Lower leg skin (tissue), 4 donors: Measurements from ENCODE around the gene SBK3. TPM values are rescaled to one million over a fixed set of nuclear protein-coding genes. Genes with fewer than 3 reads are reported as not detected.

Source experiments
- DNase-seq, 2 donors: peaks; one replicate each; pipeline ENCODE4 v3.0.0-alpha.2; 2019; ENCODE audit warnings: low spot score in 2 of 2
- H3K4me3 ChIP-seq: fragments of 200-600 bp; sonication (generic); 2 replicates; pipeline ENCODE4 v1.5.1; 2017; ENCODE audit warnings: mild to moderate bottlenecking, low read depth; ENCODE audit not compliant: poor library complexity, severe bottlenecking
- POLR2A ChIP-seq, 2 donors: fragments of 450-650 bp; IDR thresholded peaks; one replicate each; pipeline ENCODE4 v1.6.1; 2016 to 2017; ENCODE audit warnings: antibody characterized with exemption in 2 of 2, mild to moderate bottlenecking in 1 of 2, moderate library complexity in 1 of 2
- WGBS, 2 donors: methylation state at CpG; one replicate each; pipeline ENCODE4 v1.1.5; 2018; 5-methylcytosine and 5-hydroxymethylcytosine counted together
- intact Hi-C: fragments of 100-400 bp; cut with DNase I; formaldehyde crosslinking; loops from one replicate; pipeline ENCODE4 v1.15.0; 2023; ENCODE audit warnings: low total_unique reads
- total RNA-seq, 4 donors: library from RNA; depleted of rRNA; stranded (reverse); fragments of >200 nt; gene quantifications; one replicate each; pipeline ENCODE4 v1.1.0, GENCODE V29; 2016
- TF ChIP-seq, protein P1 (sequence below), 3 donors: fragments of 450-650 bp; IDR thresholded peaks; one replicate each; pipeline ENCODE4 v1.5.1; 2016; ENCODE audit warnings: antibody characterized with exemption in 3 of 3, mild to moderate bottlenecking in 3 of 3, moderate library complexity in 2 of 3

SBK3 gene, protein sequence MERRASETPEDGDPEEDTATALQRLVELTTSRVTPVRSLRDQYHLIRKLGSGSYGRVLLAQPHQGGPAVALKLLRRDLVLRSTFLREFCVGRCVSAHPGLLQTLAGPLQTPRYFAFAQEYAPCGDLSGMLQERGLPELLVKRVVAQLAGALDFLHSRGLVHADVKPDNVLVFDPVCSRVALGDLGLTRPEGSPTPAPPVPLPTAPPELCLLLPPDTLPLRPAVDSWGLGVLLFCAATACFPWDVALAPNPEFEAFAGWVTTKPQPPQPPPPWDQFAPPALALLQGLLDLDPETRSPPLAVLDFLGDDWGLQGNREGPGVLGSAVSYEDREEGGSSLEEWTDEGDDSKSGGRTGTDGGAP
- under 1 TPM in 1 of 4 donors, not detected in 3; 0.26 TPM for total RNA-seq

DNA sequence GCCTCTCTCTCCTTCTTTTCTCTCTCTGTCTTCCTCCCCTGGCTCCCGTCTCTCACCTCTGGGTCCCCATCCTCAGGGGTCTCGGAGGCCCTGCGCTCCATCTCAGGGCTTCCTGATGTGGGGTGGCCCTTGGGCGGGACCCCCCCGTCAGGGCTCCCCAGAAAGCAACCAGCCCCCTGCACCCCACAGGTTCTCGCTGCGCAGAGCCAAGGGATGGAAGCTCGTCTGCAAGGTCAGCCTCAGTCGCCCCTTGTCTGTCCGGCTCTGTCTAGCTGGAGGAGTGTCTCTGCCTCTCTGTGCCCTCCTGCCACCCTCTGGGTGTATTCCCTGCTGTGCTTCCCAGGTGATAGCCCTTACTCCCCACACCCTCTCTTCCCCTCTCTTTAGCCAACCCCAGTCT, at the start of gene SBK3:
TSS of gene SBK3 (minus strand) at position 101 of the 400 bp plus-strand sequence. CDS start at position 101, 0 bp downstream.
- TF ChIP-seq, protein P1, sequence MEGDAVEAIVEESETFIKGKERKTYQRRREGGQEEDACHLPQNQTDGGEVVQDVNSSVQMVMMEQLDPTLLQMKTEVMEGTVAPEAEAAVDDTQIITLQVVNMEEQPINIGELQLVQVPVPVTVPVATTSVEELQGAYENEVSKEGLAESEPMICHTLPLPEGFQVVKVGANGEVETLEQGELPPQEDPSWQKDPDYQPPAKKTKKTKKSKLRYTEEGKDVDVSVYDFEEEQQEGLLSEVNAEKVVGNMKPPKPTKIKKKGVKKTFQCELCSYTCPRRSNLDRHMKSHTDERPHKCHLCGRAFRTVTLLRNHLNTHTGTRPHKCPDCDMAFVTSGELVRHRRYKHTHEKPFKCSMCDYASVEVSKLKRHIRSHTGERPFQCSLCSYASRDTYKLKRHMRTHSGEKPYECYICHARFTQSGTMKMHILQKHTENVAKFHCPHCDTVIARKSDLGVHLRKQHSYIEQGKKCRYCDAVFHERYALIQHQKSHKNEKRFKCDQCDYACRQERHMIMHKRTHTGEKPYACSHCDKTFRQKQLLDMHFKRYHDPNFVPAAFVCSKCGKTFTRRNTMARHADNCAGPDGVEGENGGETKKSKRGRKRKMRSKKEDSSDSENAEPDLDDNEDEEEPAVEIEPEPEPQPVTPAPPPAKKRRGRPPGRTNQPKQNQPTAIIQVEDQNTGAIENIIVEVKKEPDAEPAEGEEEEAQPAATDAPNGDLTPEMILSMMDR (IDR thresholded peaks at IDR 0.05), result no peak
- H3K4me3 ChIP-seq, result no peak within 1 kb of the TSS
- intact Hi-C loops, result no loop called here
- WGBS, 2 donors, result 77 to 83% methylated on average over 10 of the region's 10 CpGs
- no peak for DNase-seq

DNA sequence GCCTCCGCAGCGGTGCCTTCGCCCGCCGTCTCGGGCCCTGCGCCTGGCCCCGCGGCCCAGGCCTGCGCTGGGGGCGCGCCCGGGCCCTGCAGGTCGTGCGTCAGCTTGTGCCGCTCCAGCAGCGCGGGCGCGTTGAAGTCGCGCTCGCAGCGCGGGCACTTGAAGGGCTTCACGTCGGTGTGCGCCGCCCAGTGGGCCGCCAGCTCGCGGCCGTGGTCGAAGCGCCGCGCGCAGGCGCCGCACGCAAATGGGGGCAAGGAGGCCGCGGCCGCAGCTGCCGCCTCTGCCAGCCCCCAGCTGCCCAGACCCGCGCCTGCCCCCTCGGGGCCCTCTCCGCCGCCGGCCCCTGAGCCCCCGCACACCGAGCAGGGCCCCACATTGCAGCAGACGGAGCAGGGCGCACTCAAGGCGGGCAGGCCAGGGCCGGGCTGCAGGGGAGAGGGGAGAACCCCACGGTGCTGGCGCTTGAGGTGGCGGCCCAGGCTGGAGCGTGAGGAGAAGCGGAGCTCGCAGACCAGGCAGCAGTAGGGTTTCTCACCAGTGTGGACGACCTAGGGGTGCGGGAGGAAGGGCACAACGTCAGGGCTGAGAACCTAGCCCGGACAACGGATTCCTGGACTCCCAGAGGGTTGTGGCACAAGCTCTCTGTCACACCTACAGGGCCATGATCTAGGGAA, 47.9 kb upstream of the SBK3 start:
- intact Hi-C loops, result no loop called here
- 89% methylated on average over 54 to 67 of the region's 68 CpGs for WGBS, 2 donors
- TF ChIP-seq POLR2A (IDR thresholded peaks at IDR 0.05), result no peak
- TF ChIP-seq, protein P1 (IDR thresholded peaks at IDR 0.05), result no peak
- no peak overlapping the region for H3K4me3 ChIP-seq
- no peak for DNase-seq

DNA sequence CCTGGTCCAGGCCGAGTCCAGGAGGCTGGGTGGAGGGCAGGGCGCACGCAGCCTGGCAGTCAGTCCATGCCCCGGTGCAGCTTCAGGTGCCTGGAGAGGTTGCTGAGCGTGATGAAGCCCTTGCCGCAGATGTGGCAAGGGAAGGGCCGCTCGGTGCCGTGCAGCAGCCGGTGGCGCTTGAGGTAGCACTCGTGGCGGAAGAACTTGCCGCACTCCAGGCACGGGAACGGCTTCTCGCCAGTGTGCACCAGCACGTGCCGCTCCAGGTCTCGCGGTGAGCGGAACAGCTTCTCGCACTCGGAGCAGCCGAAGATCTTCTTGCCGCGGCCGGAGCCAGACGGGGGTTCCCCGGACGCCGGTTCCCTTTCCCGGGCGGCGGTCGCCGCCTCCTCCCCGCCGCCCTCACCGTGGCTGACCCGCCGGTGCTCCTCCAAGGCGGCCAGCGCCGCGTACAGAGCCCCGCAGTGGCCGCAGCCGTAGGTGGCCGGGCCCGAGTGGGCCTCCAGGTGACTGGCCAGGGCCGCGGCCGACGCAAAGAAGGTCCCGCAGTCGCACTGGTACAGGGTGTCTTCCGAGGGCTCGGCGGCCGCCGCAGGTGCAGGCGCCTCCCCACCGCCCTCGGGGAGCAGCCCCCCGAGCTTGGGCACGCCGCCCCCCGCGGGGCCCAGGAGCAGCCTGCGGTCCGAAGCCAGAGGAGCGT, 47.2 kb upstream of the SBK3 start:
- no peak overlapping the region for H3K4me3 ChIP-seq
- no peak for DNase-seq
- TF ChIP-seq POLR2A (IDR thresholded peaks at IDR 0.05), result no peak
- TF ChIP-seq, protein P1 (IDR thresholded peaks at IDR 0.05), result no peak
- intact Hi-C loops, result no loop called here
- 89 to 93% methylated on average over 42 to 66 of the region's 73 CpGs for WGBS, 2 donors

DNA sequence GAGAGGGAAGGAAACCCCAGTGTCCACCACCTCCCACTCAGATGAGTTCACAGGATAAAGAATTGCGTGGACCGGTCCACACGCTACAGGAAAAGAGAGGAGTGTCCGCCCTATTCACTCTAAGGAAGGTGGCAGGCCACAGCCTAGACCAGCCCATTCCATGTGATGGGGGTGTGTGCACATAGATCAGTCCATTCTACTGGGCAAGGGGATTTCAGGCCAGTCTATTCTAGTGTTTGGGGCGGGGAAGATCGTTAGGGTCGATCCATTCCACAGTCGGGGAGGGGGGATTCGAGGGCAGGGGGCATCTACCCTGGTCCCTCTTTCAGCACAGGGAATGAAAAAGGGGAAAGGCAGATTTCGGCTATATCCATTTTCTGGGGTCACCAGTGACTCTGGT, 46.2 kb upstream of the SBK3 start:
- intact Hi-C loops, result no loop called here
- no peak for DNase-seq
- no peak overlapping the region for H3K4me3 ChIP-seq
- TF ChIP-seq POLR2A (IDR thresholded peaks at IDR 0.05), result no peak
- TF ChIP-seq, protein P1 (IDR thresholded peaks at IDR 0.05), result no peak
- 85 to 90% methylated on average over 10 of the region's 10 CpGs for WGBS, 2 donors

DNA sequence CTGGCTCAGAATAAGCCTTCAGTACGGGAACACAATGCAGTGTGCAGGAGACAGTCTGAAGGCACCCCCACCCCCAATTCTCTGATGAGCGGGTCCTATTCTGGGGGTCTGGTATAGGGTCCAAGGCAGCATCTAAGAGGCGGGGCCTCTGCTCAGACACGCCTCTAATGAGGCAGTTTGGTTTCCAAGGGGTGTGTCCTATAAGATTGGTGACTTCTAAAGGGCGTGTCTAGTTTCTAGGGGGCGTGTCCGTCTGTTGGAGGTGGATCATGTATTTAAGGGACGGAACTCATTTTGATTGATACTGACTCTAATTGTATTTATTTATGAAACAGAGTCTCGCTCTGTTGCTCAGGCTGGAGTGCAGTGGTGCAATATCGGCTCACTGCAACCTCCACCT, 45.3 kb upstream of the SBK3 start:
- intact Hi-C loops, result no loop called here
- no peak for DNase-seq
- no peak overlapping the region for H3K4me3 ChIP-seq
- TF ChIP-seq, protein P1 (IDR thresholded peaks at IDR 0.05), result no peak
- TF ChIP-seq POLR2A (IDR thresholded peaks at IDR 0.05), result no peak
- WGBS, 2 donors, result 76 to 81% methylated on average over 10 of the region's 10 CpGs
